DOHH2 (cell line): Measurements from ENCODE around the gene CTPS1.

Source experiments
- H3F3A ChIP-seq: fragments of 200-600 bp; sonication (generic), shearing (Covaris generic); 2 replicates; pipeline ENCODE4 v1.6.0; 2016; ENCODE audit warnings: antibody characterized with exemption, mild to moderate bottlenecking; ENCODE audit not compliant: control insufficient read depth, insufficient read depth
- H3K27ac ChIP-seq: fragments of 200-600 bp; sonication (generic); 2 replicates; pipeline ENCODE4 v1.5.1; 2014; ENCODE audit warnings: low read depth, mild to moderate bottlenecking, low read length, moderate library complexity
- H3K27me3 ChIP-seq: fragments of 200-600 bp; sonication (generic); 2 replicates; pipeline ENCODE4 v1.6.1; 2014; ENCODE audit warnings: mild to moderate bottlenecking, low read length, mixed read lengths; ENCODE audit not compliant: control insufficient read depth
- H3K36me3 ChIP-seq: fragments of 200-600 bp; sonication (generic); 2 replicates; pipeline ENCODE4 v1.6.1; 2014; ENCODE audit warnings: mild to moderate bottlenecking, low read length, moderate library complexity, mixed read lengths; ENCODE audit not compliant: control insufficient read depth
- H3K4me1 ChIP-seq: fragments of 200-600 bp; sonication (generic); 2 replicates; pipeline ENCODE4 v1.6.1; 2014; ENCODE audit warnings: mild to moderate bottlenecking, low read length, mixed read lengths; ENCODE audit not compliant: control insufficient read depth
- H3K4me2 ChIP-seq: fragments of 200-600 bp; sonication (generic); 2 replicates; pipeline ENCODE4 v1.6.0; 2014; ENCODE audit warnings: mild to moderate bottlenecking, low read length, moderate library complexity
- H3K4me3 ChIP-seq: fragments of 200-600 bp; sonication (generic); 2 replicates; pipeline ENCODE4 v1.5.1; 2014; ENCODE audit warnings: mild to moderate bottlenecking, low read length, mixed read lengths
- H3K79me2 ChIP-seq: fragments of 200-600 bp; sonication (generic); 2 replicates; pipeline ENCODE4 v1.6.1; 2014; ENCODE audit warnings: mild to moderate bottlenecking, low read length, mixed read lengths; ENCODE audit not compliant: control insufficient read depth
- H3K9me2 ChIP-seq: fragments of 200-600 bp; sonication (generic); replicated peaks from 2 replicates; pipeline ENCODE4 v1.6.1; 2014; ENCODE audit warnings: mild to moderate bottlenecking, low read length, mixed read lengths; ENCODE audit not compliant: control insufficient read depth
- H3K9me3 ChIP-seq: fragments of 200-600 bp; sonication (generic); 2 replicates; pipeline ENCODE4 v1.6.1; 2014; ENCODE audit warnings: antibody characterized with exemption, low read length, mixed read lengths; ENCODE audit not compliant: control insufficient read depth, insufficient read depth
- H4K20me1 ChIP-seq: fragments of 200-600 bp; sonication (generic); 2 replicates; pipeline ENCODE4 v1.6.0; 2014; ENCODE audit warnings: low read depth, mild to moderate bottlenecking, antibody characterized with exemption, low read length, moderate library complexity; ENCODE audit not compliant: control insufficient read depth, insufficient read depth
- EZH2phosphoT487 ChIP-seq: fragments of 200-600 bp; sonication (generic); IDR thresholded peaks from 2 replicates; pipeline ENCODE4 v1.6.1; 2017; ENCODE audit warnings: borderline replicate concordance, mild to moderate bottlenecking, antibody characterized with exemption, low read length, moderate library complexity, mixed read lengths
- TF ChIP-seq, protein P1 (sequence below): fragments of 200-600 bp; sonication (generic); IDR thresholded peaks from one replicate; pipeline ENCODE4 v1.5.1; 2014; ENCODE audit warnings: antibody characterized with exemption, mild to moderate bottlenecking, low read depth, low read length; ENCODE audit not compliant: poor library complexity, severe bottlenecking

CTPS1 gene

DNA sequence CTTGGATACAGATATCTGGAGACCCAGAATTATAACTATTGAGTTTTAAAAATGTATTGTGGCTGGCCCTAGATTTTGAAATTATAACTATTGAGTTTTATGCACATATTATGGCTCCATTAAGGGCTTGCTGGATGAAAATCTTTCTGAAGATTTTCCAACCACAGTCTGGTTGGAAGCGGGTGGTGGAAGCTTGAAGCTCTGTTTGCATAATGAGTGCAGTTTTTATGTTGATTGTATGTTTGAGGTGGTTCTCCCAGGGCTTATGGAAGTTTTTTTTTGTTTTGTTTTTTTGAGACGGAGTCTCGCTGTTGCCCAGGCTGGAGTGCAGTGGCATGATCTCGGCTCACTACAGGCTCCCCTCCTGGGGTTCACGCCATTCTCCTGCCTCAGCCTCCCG is 10.1 kb upstream of the CTPS1 start:
- TF ChIP-seq EZH2phosphoT487: no peak
- TF ChIP-seq, protein P1, sequence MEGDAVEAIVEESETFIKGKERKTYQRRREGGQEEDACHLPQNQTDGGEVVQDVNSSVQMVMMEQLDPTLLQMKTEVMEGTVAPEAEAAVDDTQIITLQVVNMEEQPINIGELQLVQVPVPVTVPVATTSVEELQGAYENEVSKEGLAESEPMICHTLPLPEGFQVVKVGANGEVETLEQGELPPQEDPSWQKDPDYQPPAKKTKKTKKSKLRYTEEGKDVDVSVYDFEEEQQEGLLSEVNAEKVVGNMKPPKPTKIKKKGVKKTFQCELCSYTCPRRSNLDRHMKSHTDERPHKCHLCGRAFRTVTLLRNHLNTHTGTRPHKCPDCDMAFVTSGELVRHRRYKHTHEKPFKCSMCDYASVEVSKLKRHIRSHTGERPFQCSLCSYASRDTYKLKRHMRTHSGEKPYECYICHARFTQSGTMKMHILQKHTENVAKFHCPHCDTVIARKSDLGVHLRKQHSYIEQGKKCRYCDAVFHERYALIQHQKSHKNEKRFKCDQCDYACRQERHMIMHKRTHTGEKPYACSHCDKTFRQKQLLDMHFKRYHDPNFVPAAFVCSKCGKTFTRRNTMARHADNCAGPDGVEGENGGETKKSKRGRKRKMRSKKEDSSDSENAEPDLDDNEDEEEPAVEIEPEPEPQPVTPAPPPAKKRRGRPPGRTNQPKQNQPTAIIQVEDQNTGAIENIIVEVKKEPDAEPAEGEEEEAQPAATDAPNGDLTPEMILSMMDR: no peak
- H3K27ac ChIP-seq: no peak overlapping the region
- H3F3A ChIP-seq: no peaks in the 10 kb centered on the region
- no peaks in the 10 kb centered on the region for H4K20me1 ChIP-seq
- no peaks in the 10 kb centered on the region for H3K9me3 ChIP-seq
- H3K36me3 ChIP-seq: no peaks in the 10 kb centered on the region
- H3K79me2 ChIP-seq: no peaks in the 10 kb centered on the region
- no peak overlapping the region for H3K4me2 ChIP-seq
- H3K9me2 ChIP-seq: no peaks in the 10 kb centered on the region
- no peak overlapping the region for H3K4me3 ChIP-seq
- peaks cover 6% of the 10 kb centered on the region for H3K4me1 ChIP-seq
- no peaks in the 10 kb centered on the region for H3K27me3 ChIP-seq

DNA sequence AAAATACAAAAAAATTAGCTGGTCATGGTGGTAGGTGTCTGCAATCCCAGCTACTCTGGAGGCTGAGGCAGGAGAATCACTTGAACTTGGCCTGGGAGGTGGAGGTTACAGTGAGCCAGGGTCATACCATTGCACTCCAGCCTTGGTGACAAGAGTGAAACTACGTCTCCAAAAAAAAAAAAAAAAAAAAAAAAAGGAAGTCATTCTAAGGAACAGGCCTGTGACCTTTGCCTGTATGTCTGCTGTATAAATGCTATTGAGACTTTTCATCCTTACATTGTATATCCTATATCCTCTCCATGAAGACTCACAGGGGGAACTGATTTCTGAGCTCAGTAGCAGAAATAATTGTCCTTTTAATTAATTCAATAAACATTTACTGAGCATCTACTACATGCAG is 7.5 kb upstream of the CTPS1 start:
- H4K20me1 ChIP-seq: no peaks in the 10 kb centered on the region
- H3K4me3 ChIP-seq: no peak overlapping the region
- peaks cover 6% of the 10 kb centered on the region for H3K4me1 ChIP-seq
- no peak for TF ChIP-seq EZH2phosphoT487
- TF ChIP-seq, protein P1: no peak
- H3K9me3 ChIP-seq: no peaks in the 10 kb centered on the region
- no peaks in the 10 kb centered on the region for H3K79me2 ChIP-seq
- no peaks in the 10 kb centered on the region for H3F3A ChIP-seq
- no peaks in the 10 kb centered on the region for H3K9me2 ChIP-seq
- no peaks in the 10 kb centered on the region for H3K27me3 ChIP-seq
- no peak overlapping the region for H3K27ac ChIP-seq
- H3K36me3 ChIP-seq: no peaks in the 10 kb centered on the region
- H3K4me2 ChIP-seq: no peak overlapping the region

DNA sequence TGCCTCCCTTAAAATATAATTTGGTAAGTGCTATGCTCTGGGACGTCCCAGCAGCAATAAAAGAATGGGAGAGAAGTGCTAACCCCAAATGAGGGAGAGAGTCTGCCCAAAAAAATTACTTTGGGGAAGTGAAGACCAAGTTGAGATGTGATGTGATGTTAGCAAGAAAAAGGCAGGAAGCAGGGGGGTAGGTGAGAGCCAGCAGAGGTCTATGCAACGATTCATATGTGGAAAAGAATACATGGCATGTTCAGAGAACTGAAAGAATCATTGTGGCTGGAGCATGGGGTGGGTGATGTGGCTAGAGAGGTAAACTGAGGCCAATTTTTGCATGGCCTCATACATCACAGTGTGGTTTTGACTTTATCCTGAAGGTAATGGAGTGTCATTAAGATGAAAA is 5.6 kb upstream of the CTPS1 start:
- TF ChIP-seq EZH2phosphoT487: no peak
- TF ChIP-seq, protein P1: no peak

DNA sequence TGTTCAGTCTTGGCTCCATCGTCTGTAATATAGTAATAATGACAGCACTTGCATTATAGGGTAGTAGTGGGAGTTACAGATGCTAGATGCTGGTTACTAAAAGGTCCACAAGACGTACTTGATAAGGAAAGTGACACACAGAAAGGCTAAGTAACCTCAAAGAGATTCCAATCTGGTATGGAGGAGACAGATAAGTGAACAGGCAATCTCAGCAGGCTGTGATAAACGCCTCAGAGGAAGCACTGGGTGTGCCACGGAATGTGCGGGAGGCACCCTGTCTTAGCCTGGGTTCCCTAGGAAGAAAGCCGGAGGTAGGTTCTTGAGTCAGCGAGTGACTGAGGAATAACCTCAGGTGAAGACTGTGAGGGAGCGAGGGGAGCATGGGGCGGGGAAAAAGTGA is 4.6 kb upstream of the CTPS1 start:
- Histone ChIP-seq H3K4me1 (peaks cover 7% of the 10 kb centered on the region), H3K4me2 (no peak overlapping the region), H3K27me3 (no peaks in the 10 kb centered on the region), H3K9me3 (no peaks in the 10 kb centered on the region), H3K27ac (no peak overlapping the region), H4K20me1 (no peaks in the 10 kb centered on the region), H3K36me3 (no peaks in the 10 kb centered on the region; the same call in 1 of the 2 replicates), H3K4me3 (no peak overlapping the region), H3K9me2 (no peaks in the 10 kb centered on the region), H3F3A (no peaks in the 10 kb centered on the region), H3K79me2 (peaks cover 7% of the 10 kb centered on the region)
- TF ChIP-seq EZH2phosphoT487: no peak
- TF ChIP-seq, protein P1: no peak

More for the DNA sequence above, 5.6 kb upstream of the CTPS1 start:
- Histone ChIP-seq H3K4me3 (no peak overlapping the region), H3K9me3 (no peaks in the 10 kb centered on the region), H3K9me2 (no peaks in the 10 kb centered on the region), H3K36me3 (no peaks in the 10 kb centered on the region), H3K27me3 (no peaks in the 10 kb centered on the region), H3F3A (no peaks in the 10 kb centered on the region), H3K4me1 (peaks cover 3% of the 10 kb centered on the region), H3K4me2 (no peak overlapping the region), H3K79me2 (peaks cover 2% of the 10 kb centered on the region; the same call in 1 of the 2 replicates), H4K20me1 (no peaks in the 10 kb centered on the region), H3K27ac (no peak overlapping the region)
